Mesendoderm (in vitro differentiated cells): ENCODE measurements around the gene BMPER.

Source experiments
- DNase-seq: peaks from one replicate; pipeline ENCODE4 v3.0.0; 2013
- H2AK5ac ChIP-seq: 2 replicates; pipeline ENCODE4 v1.6.1; 2013; ENCODE audit warnings: low read length, inconsistent platforms
- H2BK120ac ChIP-seq: 2 replicates; pipeline ENCODE4 v1.6.1; 2013; ENCODE audit warnings: low read depth, mild to moderate bottlenecking, low read length, moderate library complexity, mixed read lengths
- H2BK15ac ChIP-seq: replicated peaks from 2 replicates; pipeline ENCODE4 v1.6.1; 2013; ENCODE audit warnings: low read depth, mild to moderate bottlenecking, moderate library complexity
- H2BK5ac ChIP-seq: 2 replicates; pipeline ENCODE4 v1.6.1; 2013; ENCODE audit warnings: low read length, inconsistent platforms
- H3K18ac ChIP-seq: 2 replicates; pipeline ENCODE4 v1.6.1; 2013; ENCODE audit warnings: mild to moderate bottlenecking, low read length, mixed read lengths
- H3K23ac ChIP-seq: one replicate; pipeline ENCODE4 v1.6.1; 2013; ENCODE audit warnings: low read length
- H3K27ac ChIP-seq: 2 replicates; pipeline ENCODE4 v1.5.1; 2013; ENCODE audit warnings: low read depth, mild to moderate bottlenecking, inconsistent platforms, low read length, moderate library complexity
- H3K27me3 ChIP-seq: 2 replicates; pipeline ENCODE4 v1.6.1; 2013; ENCODE audit warnings: low read length, control low read depth, mild to moderate bottlenecking, inconsistent platforms; ENCODE audit not compliant: insufficient read depth, poor library complexity
- H3K36me3 ChIP-seq: 2 replicates; pipeline ENCODE4 v1.6.1; 2013; ENCODE audit warnings: low read length, inconsistent platforms; ENCODE audit not compliant: control insufficient read depth, insufficient read depth
- H3K4ac ChIP-seq: one replicate; pipeline ENCODE4 v1.6.1; 2013; ENCODE audit warnings: low read depth, mild to moderate bottlenecking, low read length, moderate library complexity
- H3K4me1 ChIP-seq: 2 replicates; pipeline ENCODE4 v1.6.1; 2013; ENCODE audit warnings: low read depth, low read length, inconsistent platforms; ENCODE audit not compliant: control insufficient read depth
- H3K4me2 ChIP-seq: 2 replicates; pipeline ENCODE4 v1.6.1; 2013; ENCODE audit warnings: low read length
- H3K4me3 ChIP-seq: 2 replicates; pipeline ENCODE4 v1.5.1; 2013; ENCODE audit warnings: mild to moderate bottlenecking, low read length
- H3K56ac ChIP-seq: one replicate; pipeline ENCODE4 v1.6.1; 2013; ENCODE audit warnings: low read length
- H3K79me1 ChIP-seq: 2 replicates; pipeline ENCODE4 v1.6.1; 2013; ENCODE audit warnings: low read length, inconsistent platforms
- H3K79me2 ChIP-seq: 2 replicates; pipeline ENCODE4 v1.6.1; 2013; ENCODE audit warnings: mild to moderate bottlenecking, low read length; ENCODE audit not compliant: control insufficient read depth, insufficient read depth
- H3K9ac ChIP-seq: 2 replicates; pipeline ENCODE4 v1.6.1; 2013; ENCODE audit warnings: low read length, inconsistent platforms
- H4K5ac ChIP-seq: one replicate; pipeline ENCODE4 v1.6.1; 2013; ENCODE audit warnings: low read length
- H4K8ac ChIP-seq: one replicate; pipeline ENCODE4 v1.6.1; 2013; ENCODE audit warnings: low read depth, mild to moderate bottlenecking, control low read depth, low read length, moderate library complexity
- WGBS: extraction: QIAGEN DNeasy Blood & Tissue Kit; methylation state at CpG from one replicate; pipeline ENCODE4 v1.1.7; 2013; ENCODE audit warnings: low lambda C conversion rate, missing lambda C conversion rate; ENCODE audit not compliant: insufficient coverage; ENCODE audit errors: extremely low coverage; 5-methylcytosine and 5-hydroxymethylcytosine counted together

The BMPER gene

GRCh38 chr7:34011017-34011695 lies 105.8 kb downstream of the BMPER start:
- no peak overlapping the region for H2BK15ac ChIP-seq
- no peaks in the 10 kb centered on the region for H3K36me3 ChIP-seq
- H3K79me2 ChIP-seq, result no peaks in the 10 kb centered on the region
- no peak overlapping the region for H4K5ac ChIP-seq
- no peak overlapping the region for H3K27ac ChIP-seq
- H3K4me1 ChIP-seq, result no peaks in the 10 kb centered on the region
- no peak overlapping the region for H2BK120ac ChIP-seq
- H3K23ac ChIP-seq, result no peak overlapping the region
- no peak overlapping the region for H3K4me2 ChIP-seq
- no peak for DNase-seq
- H3K4me3 ChIP-seq, result no peak overlapping the region
- no peak overlapping the region for H3K56ac ChIP-seq
- H3K18ac ChIP-seq, result no peak overlapping the region
- no peak overlapping the region for H3K9ac ChIP-seq
- H4K8ac ChIP-seq, result no peak overlapping the region
- no CpG with 5 or more reads among the region's 3 CpGs for WGBS
- no peak overlapping the region for H3K4ac ChIP-seq
- H2AK5ac ChIP-seq, result no peak overlapping the region
- H2BK5ac ChIP-seq, result no peak overlapping the region
- H3K27me3 ChIP-seq, result no peaks in the 10 kb centered on the region
- no peaks in the 10 kb centered on the region for H3K79me1 ChIP-seq

- no peak overlapping the region for H3K4me3 ChIP-seq
- H3K56ac ChIP-seq, result no peak overlapping the region
- H3K4me1 ChIP-seq, result no peaks in the 10 kb centered on the region
- H2BK15ac ChIP-seq, result no peak overlapping the region
- H2AK5ac ChIP-seq, result no peak overlapping the region
- no peak overlapping the region for H3K27ac ChIP-seq
- DNase-seq, result no peak
- no peak overlapping the region for H3K18ac ChIP-seq
- WGBS, result no CpG with 5 or more reads among the region's 1 CpG
- no peak overlapping the region for H4K8ac ChIP-seq
- H3K23ac ChIP-seq, result no peak overlapping the region
- no peaks in the 10 kb centered on the region for H3K79me1 ChIP-seq
- H3K9ac ChIP-seq, result no peak overlapping the region
- no peaks in the 10 kb centered on the region for H3K79me2 ChIP-seq
- H2BK5ac ChIP-seq, result no peak overlapping the region
- no peak overlapping the region for H3K4ac ChIP-seq
- no peak overlapping the region for H4K5ac ChIP-seq
- H2BK120ac ChIP-seq, result no peak overlapping the region
- no peak overlapping the region for H3K4me2 ChIP-seq
- H3K36me3 ChIP-seq, result no peaks in the 10 kb centered on the region
- no peaks in the 10 kb centered on the region for H3K27me3 ChIP-seq
Measured at GRCh38 chr7:34011696-34012095, 106.4 kb downstream of the BMPER start.

DNA sequence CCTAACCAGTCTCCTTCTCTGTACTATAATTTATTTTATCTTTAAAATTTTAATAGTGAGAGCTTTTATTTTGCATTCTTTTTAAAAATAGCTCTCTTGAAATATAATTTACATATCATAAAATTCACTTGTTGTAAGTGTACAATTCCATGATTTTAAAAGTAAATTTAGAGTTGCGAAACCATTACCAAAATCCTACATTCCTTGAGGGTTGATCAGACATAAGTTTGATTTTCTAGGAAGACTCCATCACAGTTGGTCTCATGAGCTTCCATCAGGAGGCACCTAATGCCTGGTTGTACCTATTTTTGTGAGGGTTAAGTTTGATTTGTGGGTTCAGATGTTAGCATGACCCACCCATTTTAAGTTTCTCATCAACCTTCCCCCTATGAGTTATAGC lies 108.1 kb downstream of the BMPER start:
- no peak overlapping the region for H3K18ac ChIP-seq
- H3K27ac ChIP-seq, result no peak overlapping the region
- H2BK15ac ChIP-seq, result no peak overlapping the region
- H3K4me1 ChIP-seq, result no peaks in the 10 kb centered on the region
- H3K79me2 ChIP-seq, result no peaks in the 10 kb centered on the region
- H3K36me3 ChIP-seq, result no peaks in the 10 kb centered on the region
- no peak overlapping the region for H2BK5ac ChIP-seq
- no peaks in the 10 kb centered on the region for H3K79me1 ChIP-seq
- H3K4me2 ChIP-seq, result no peak overlapping the region
- no peak overlapping the region for H3K23ac ChIP-seq
- H3K4ac ChIP-seq, result no peak overlapping the region
- H4K5ac ChIP-seq, result no peak overlapping the region
- no peak overlapping the region for H3K4me3 ChIP-seq
- no peak for DNase-seq
- no CpG with 5 or more reads among the region's 1 CpG for WGBS
- H3K9ac ChIP-seq, result no peak overlapping the region
- H3K56ac ChIP-seq, result no peak overlapping the region
- no peak overlapping the region for H2AK5ac ChIP-seq
- no peak overlapping the region for H2BK120ac ChIP-seq
- H3K27me3 ChIP-seq, result no peaks in the 10 kb centered on the region
- no peak overlapping the region for H4K8ac ChIP-seq

- Histone ChIP-seq H3K4me2 (no peak overlapping the region), H2BK120ac (no peak overlapping the region), H3K79me1 (no peaks in the 10 kb centered on the region), H4K5ac (no peak overlapping the region), H3K27me3 (no peaks in the 10 kb centered on the region), H4K8ac (no peak overlapping the region), H3K4me1 (no peaks in the 10 kb centered on the region), H3K36me3 (no peaks in the 10 kb centered on the region), H3K18ac (no peak overlapping the region), H2AK5ac (no peak overlapping the region), H3K4ac (no peak overlapping the region), H3K4me3 (no peak overlapping the region), H3K23ac (no peak overlapping the region), H3K56ac (no peak overlapping the region), H2BK15ac (no peak overlapping the region), H3K9ac (no peak overlapping the region), H3K79me2 (no peaks in the 10 kb centered on the region), H2BK5ac (no peak overlapping the region), H3K27ac (no peak overlapping the region)
- no peak for DNase-seq
- no CpG with 5 or more reads among the region's 4 CpGs for WGBS
Measured at GRCh38 chr7:34015651-34016050, 110.3 kb downstream of the BMPER start.

DNA sequence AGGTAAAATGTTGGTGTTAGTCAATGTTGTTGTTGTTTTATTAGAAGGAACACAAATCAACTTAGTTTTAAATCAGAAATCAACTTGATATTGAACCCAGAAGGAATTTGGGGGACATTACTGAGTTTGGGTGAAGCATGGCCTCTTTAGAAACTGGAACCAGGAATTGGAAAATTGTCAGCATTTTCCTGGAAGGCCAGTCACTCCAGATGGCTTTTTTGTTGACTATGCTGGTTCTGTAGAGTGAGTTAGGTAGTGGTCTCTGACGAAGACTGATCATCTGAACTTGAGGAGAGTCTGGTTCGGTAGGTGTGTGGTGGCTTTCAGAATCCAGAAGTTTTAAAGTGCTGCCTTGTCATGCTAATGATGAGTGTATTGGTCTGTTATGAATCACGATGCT lies 111.5 kb downstream of the BMPER start:
- no peak for DNase-seq
- Histone ChIP-seq H3K79me1 (no peaks in the 10 kb centered on the region), H4K8ac (no peak overlapping the region), H3K4me3 (no peak overlapping the region), H3K23ac (no peak overlapping the region), H4K5ac (no peak overlapping the region), H3K9ac (no peak overlapping the region), H3K4me1 (no peaks in the 10 kb centered on the region), H3K79me2 (no peaks in the 10 kb centered on the region), H3K18ac (no peak overlapping the region), H3K56ac (no peak overlapping the region), H3K27ac (no peak overlapping the region), H3K27me3 (no peaks in the 10 kb centered on the region), H2AK5ac (no peak overlapping the region), H3K4ac (no peak overlapping the region), H2BK5ac (no peak overlapping the region), H3K4me2 (no peak overlapping the region), H3K36me3 (no peaks in the 10 kb centered on the region), H2BK15ac (no peak overlapping the region), H2BK120ac (no peak overlapping the region)
- no CpG with 5 or more reads among the region's 3 CpGs for WGBS

DNA sequence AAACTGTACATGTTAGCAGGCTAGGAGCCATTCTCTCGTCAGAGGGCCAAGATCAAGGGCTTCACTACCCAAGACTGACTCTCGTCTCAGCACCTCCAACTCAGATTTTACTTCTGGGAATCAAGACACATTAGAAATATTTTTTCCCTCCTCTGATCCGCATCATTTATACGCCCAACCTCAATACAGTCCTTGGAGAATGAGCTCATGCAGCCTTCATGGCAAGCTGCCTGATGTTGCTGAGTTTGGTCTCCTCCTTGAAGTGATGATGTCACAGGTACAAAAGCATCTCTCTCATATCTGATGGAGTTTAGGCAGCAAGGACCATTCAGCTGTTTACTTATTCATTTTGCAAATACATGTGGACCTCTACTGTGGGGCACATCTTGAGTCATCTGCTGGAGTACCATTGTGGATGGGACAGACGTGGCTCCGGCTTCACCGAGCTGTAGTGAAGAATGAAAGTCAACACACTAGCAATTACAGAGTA lies 114.0 kb downstream of the BMPER start:
- Histone ChIP-seq H3K18ac (no peak overlapping the region), H2BK15ac (no peak overlapping the region), H3K4me1 (no peaks in the 10 kb centered on the region), H3K27me3 (no peaks in the 10 kb centered on the region), H2BK5ac (no peak overlapping the region), H3K9ac (no peak overlapping the region), H3K27ac (no peak overlapping the region), H2AK5ac (no peak overlapping the region), H4K8ac (no peak overlapping the region), H2BK120ac (no peak overlapping the region), H4K5ac (no peak overlapping the region), H3K4ac (no peak overlapping the region), H3K36me3 (no peaks in the 10 kb centered on the region), H3K23ac (no peak overlapping the region), H3K56ac (no peak overlapping the region), H3K79me1 (no peaks in the 10 kb centered on the region), H3K4me3 (no peak overlapping the region), H3K4me2 (no peak overlapping the region), H3K79me2 (no peaks in the 10 kb centered on the region)
- WGBS, result no CpG with 5 or more reads among the region's 7 CpGs
- no peak for DNase-seq
